Endometrial microvascular endothelial cells (primary cell): ENCODE results near the gene PRMT5. TPM values are rescaled to one million over a fixed set of nuclear protein-coding genes. Genes with fewer than 3 reads are reported as not detected.

ENCODE experiments used
- in situ Hi-C: cut with HindIII; loops from 2 replicates; pipeline ENCODE4 v1.10.0; 2017; ENCODE audit warnings: low sequenced_read_pairs, low pct_unique_long_range_greater_than_20kb; ENCODE audit errors: inconsistent ontology term
- total RNA-seq: library from RNA; depleted of rRNA; stranded (reverse); fragments of >200 nt; gene quantifications from one replicate; pipeline ENCODE4 v1.2.3, GENCODE V29; 2015; ENCODE audit errors: inconsistent ontology term

Gene PRMT5
- total RNA-seq, 1 donor from 2014 or later = 91.2 TPM

DNA sequence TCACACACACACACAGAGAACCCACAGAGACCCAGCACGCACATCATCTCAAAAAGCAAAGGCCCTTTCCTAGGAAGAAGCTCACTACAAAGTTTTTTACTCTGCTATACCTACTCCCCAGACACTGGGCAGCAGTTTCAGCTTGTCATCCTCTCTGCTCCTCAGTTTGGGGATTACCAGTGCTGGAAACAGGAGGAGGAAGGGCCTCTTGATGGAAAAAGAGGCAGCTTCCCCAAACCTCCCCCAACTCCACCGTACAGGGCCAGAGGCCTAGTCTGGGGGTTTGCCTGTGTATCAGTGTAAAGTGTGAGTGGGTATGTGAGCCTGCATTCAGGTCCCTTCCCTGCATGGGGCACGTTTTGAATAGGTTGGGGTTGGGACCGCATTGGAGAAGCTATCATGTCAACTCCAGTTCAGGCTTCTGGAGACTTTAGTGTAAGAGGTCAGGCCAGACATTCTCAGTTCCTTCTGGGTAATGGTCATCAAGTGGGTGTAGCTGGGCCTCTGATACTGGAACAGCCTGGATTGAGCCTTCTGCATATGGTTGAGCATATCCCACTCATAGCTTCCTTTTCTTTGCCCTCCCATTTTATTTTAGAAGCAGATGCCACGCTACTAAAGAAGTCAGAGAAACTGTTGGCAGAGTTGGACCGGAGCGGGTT is 45.0 kb downstream of the PRMT5 start:
- in situ Hi-C loops = no loop called here

GRCh38 chr14:22883173-22883976 is 45.8 kb downstream of the PRMT5 start, which contains the start of gene REM2:
Gene REM2, plus strand, starts transcription at chr14:22883222. Its CDS starts 66 bp downstream, at chr14:22883288.
- in situ Hi-C loops = no loop called here

- in situ Hi-C loops = no loop called here
Observed at GRCh38 chr14:22882529-22883172, 46.5 kb downstream of the PRMT5 start.

DNA sequence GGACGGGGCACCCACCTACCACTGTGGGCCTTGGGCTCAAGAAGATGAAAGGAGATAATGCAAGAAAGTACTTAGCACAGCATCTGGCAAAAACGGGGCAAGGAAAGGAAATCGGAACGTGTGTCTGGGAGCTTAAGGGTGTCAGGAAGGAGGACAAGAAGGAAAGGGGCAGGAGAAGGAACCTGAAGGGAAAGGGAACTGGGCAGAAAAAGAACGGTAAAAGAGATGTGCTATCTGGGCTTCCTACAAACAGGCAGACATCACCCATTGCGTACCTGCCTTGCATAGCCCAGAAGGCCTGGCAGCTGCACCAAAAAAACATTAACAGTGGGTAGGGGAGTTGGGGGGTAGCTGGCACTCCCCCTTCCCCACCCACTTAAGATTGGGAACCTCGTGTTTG is 47.1 kb downstream of the PRMT5 start:
- in situ Hi-C loops = no loop called here

DNA sequence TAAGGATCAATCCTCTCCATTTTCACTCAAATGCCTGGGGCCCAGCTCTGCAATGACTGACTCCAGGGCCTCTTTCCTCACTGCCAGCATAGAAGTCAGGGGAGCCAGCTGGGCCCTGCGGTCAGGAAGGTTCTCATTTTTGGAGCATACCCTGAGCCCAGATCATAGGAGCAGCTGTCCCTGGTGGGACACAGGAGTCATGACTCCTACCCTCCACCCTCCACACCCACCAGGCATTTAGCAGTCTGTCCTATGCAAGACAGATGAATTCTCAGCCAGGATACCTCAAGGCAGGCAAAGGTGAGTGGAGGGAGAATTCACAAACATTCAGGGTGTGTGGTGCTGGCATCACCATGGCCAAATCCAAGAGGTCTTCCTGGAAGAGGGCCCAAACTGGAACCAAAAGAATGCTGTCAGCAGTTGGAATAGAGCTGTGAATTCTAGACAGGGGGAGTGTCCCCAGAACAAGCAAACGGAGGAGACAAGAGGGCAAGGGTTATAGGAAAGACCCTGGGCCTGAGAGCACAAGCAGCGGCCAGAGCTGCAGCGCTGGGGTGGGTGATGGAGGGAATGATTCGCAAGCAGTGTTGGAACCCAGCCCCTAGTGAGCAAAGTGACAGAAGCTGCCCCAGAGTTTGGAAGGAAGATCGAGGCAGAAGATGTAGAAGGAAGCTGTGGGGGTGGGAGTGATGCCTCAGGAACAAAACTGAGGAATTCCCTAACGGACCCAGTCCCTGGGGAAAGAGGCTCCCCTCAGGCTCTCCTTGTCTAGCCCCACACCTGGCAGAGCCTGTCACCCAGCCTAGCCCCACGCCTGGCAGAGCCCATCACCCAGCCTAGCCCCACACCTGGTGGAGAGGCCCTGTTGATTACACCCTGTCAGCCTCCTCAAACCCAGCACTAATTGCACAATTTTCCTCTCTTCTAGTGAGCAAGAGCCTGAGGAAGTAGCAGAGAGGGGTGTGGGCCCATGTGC is 50.6 kb downstream of the PRMT5 start:
- in situ Hi-C loops = no loop called here

DNA sequence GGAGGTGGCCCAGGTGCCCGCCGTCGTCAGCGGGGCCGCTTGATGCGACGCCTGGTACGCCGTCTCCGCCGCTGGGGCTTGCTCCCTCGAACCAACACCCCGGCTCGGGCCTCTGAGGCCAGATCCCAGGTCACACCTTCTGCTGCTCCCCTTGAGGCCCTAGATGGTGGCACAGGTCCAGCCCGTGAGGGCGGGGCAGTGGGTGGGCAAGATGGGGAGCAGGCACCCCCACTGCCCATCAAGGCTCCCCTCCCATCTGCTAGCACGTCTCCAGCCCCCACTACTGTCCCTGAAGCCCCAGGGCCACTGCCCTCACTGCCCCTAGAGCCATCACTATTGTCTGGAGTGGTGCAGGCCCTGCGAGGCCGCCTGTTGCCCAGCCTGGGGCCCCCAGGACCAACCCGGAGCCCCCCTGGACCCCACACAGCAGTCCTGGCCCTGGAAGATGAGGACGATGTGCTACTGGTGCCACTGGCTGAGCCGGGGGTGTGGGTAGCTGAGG is 52.1 kb downstream of the PRMT5 start:
- in situ Hi-C loops = no loop called here

- in situ Hi-C loops = no loop called here
Observed at GRCh38 chr14:22875748-22876319, 53.3 kb downstream of the PRMT5 start.

DNA sequence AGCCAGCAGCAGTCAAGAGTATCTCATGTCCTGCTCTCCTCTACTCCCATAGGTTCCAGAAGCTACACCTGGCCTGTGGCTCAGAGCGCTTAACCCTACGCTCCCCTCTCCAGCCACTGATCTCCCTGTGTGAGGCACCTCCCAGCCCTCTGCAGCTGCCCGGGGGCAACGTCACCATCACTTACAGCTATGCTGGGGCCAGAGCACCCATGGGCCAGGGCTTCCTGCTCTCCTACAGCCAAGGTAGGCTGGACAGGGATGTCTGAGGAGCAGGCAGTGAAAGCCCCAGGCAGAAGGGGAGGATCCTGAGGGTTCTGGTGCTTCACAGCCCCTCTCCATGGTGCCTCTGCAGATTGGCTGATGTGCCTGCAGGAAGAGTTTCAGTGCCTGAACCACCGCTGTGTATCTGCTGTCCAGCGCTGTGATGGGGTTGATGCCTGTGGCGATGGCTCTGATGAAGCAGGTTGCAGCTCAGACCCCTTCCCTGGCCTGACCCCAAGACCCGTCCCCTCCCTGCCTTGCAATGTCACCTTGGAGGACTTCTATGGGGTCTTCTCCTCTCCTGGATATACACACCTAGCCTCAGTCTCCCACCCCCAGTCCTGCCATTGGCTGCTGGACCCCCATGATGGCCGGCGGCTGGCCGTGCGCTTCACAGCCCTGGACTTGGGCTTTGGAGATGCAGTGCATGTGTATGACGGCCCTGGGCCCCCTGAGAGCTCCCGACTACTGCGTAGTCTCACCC is 54.0 kb downstream of the PRMT5 start:
- in situ Hi-C loops = no loop called here

- in situ Hi-C loops = no loop called here
Observed at GRCh38 chr14:22872833-22873520, 56.2 kb downstream of the PRMT5 start.

DNA sequence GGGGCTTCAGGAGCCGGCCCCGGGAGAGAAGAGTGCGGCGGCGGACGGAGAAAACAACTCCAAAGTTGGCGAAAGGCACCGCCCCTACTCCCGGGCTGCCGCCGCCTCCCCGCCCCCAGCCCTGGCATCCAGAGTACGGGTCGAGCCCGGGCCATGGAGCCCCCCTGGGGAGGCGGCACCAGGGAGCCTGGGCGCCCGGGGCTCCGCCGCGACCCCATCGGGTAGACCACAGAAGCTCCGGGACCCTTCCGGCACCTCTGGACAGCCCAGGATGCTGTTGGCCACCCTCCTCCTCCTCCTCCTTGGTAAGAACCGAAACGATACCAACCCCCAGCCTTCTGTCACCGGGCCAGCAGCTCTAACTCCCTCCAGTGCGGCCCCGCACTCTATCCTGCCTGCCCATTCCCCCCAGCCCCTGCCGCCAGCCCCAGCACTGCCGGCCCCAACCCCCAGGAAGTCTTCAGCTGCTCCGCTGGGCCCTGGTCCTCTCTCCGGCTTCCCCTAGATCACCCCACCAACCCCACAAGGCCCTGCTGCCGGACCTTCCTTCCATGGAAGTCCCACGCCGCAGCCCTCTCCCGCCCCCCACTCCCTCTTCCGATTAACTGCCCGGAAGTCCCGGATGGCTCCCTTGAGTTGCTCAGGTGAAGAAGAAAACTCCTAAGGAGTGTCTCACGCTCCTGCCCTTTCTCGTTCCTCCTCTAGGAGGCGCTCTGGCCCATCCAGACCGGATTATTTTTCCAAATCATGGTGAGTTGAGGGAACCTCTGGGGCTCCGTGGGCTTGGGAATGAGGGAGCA is 56.9 kb downstream of the PRMT5 start:
- in situ Hi-C loops = no loop called here

GRCh38 chr14:22871224-22872032 is 57.7 kb downstream of the PRMT5 start, which contains the start of gene LRP10:
Gene LRP10, plus strand, starts transcription at chr14:22871740. Its CDS starts 564 bp downstream, at chr14:22872304.
- in situ Hi-C loops = no loop called here

DNA sequence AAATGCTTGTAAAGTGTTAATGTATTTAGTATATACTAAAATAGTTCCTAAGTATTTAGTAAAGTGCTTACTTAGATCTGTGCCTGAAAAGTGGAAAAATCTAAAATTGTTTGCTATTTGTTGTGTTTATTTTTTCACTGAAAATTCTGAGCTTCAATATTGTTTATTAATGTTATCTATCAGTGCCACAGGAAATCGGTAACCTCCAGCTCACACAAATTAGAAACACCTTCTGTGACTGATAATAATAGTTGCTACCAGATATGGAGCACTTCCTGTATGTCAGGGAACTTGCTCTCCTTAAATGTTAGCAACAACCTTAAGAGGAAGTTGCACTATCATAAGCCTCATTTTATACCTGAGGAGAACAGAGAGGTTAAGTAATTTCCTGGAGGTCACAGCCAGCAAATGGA is 58.4 kb downstream of the PRMT5 start:
- in situ Hi-C loops = no loop called here
